HG03066 (cell line): ENCODE data around the gene C1orf52.

Experiments
- ATAC-seq: cut with Tn5 transposase; IDR thresholded peaks from one replicate; pipeline ENCODE4 v1.9.1; 2021; ENCODE audit warnings: low read depth; ENCODE audit not compliant: unreplicated experiment

C1orf52 gene

GRCh38 chr1:85259118-85259911, at the start of gene C1orf52:
Gene C1orf52, minus strand, starts transcription at chr1:85259662. Its CDS starts 29 bp downstream, at chr1:85259633.
- peak; percentile 96 for ATAC-seq

DNA sequence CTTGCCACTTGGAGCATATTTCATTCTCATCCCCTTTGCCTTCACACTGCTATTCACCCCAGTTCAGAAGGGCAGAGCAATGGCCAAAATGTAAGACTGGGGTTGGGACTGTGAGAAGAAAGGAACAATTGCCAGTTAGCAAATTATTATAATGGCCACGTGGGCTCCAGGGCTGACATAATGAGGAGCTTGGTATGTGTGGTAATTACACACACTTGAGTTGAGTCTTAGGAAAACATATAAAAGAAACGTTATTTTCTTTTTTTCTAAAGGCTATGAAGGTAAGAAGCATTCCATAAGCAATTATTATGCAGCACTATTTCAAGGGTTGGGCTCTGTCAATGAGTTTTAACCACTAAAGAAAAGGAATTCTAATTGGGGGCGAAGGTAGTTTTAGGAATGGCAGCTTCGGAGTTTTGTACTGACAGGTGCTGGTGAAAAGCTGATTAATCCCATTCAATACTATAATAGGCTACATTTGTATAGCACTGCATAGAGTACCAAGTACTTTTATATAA, 49.4 kb upstream of the C1orf52 start:
- ATAC-seq: no peak

- ATAC-seq: peak; percentile 92
Observed at GRCh38 chr1:85307987-85308832, 48.7 kb upstream of the C1orf52 start.

DNA sequence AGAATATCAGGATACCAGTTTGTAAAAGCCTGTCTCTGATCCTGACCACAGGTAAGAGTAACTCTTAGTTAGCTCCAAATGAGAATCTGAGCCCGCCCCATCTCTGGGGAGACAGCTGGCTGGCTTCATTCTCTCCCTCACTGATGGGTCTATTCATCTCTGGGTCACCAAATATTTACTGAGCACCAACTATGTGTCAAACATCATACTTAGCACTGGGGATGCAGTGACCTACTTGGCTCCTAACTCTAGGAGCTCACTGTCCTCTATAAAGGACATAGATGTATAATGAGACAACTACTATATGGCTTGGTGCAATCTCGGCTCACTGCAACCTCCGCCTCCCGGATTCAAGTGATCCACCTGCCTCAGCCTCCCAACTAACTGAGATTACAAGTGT, 46.8 kb upstream of the C1orf52 start:
- ATAC-seq: no peak

- no peak for ATAC-seq
Observed at GRCh38 chr1:85303440-85304162, 44.1 kb upstream of the C1orf52 start.

GRCh38 chr1:85300140-85300539, 40.7 kb upstream of the C1orf52 start:
- ATAC-seq: no peak

DNA sequence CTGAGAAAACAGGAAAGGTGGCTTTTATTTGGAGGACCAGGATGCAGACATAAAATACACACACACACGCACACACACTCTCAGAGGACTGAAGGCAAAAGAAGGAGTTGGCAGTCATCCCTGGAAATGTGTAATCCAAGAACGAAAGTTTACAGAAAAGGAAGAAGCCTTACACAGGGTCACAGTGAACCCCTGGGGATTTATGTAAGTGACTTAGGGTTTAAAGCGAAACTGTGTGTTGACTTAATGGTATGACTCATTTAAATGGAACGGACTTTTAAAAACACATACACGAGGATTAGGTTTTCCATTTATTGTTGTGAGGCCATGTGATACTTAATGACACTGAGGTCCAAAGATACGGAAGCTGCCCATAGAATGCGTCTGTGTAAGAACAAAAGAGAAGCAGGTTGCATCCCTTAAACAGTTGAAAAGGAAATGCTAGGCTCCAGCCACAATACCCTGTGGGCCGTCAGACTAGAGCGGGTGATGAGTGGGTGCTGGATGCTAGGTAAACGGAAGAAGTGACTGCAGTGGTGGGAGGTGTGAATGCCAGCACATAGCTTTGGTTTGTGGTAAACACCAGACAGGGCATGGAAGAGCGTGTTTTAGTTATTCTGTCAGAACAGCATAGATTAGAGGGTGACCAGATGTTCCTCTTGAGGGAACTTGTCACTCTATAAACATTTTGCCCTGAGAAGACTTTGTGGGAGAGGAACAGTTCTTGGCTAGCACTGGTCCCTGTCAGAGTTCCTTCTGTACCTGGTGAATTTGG, 38.6 kb upstream of the C1orf52 start:
- peak; percentile 92 for ATAC-seq

GRCh38 chr1:85297538-85297854, 38.0 kb upstream of the C1orf52 start:
- no peak for ATAC-seq

DNA sequence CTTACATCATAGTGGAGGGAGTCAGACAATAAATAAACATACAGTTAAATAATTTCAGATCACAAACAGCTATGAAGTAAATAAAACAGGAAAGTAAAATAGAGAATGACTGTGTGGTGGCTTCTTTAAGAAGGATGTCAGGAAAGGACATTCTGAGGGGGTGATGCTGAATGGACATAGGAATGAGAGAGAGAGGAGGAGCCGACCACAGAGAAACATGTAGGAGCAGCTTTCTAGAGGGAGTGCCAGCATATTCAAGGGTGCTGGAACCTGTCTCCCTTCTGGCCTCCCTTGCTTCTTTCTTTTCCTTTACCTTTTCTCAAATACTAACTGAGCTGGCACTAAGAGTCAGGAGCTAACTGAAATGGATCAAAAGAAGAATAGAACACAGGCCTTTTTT, 37.5 kb upstream of the C1orf52 start:
- ATAC-seq: no peak

- ATAC-seq: no peak
Observed at GRCh38 chr1:85295654-85296053, 36.2 kb upstream of the C1orf52 start.

DNA sequence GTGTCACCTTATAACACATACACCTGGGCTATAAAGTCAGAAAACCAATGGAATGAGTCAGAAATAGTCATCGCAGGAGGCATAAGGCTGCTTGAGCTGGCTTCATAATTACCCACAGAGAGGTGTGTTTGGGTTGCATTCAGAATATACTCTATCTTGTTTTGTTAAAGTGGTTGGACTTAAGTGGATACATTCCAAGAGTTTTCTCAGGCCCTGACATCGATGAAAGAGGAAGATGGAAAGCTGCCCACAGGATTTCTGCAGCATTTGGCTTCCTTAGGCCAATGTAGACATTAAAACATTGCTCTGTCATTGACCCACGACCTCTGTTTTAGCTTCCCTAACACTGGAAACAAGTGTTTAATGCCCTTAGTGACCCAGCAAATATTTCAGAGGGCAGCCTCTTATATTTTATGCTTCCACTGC, 35.6 kb upstream of the C1orf52 start:
- no peak for ATAC-seq

GRCh38 chr1:85290826-85291225, 31.4 kb upstream of the C1orf52 start:
- ATAC-seq: no peak

GRCh38 chr1:85289848-85290335, 30.4 kb upstream of the C1orf52 start:
- ATAC-seq: peak; percentile 62

DNA sequence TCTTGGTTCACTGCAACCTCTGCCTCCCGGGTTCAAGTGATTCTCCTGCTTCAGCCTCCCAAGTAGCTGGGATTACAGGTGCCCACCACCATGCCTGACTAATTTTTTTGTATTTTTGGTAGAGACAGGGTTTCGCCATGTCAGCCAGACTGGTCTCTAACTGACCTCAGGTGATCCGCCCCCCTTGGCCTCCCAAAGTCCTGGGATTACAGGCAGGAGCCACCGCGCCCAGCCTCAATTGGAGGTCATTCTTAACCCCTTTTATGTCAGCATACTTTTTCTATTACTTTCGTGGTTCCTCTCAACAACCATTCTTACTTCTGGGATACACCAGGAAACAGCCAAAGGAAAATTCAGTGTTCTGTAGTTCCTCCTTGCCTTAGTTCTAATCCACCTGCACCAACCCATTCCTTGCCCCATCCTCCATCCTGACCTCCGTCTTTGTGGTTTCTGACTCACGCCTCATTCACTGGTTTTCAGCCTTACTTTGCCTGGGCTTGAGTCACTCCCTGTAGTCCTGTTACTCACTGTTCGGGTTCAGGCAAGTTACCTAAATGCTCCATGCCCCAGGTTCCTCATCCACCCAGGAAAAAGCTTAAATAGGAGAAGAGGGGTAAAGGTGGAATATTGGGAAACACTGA, 29.9 kb upstream of the C1orf52 start:
- peak; percentile 12 for ATAC-seq

DNA sequence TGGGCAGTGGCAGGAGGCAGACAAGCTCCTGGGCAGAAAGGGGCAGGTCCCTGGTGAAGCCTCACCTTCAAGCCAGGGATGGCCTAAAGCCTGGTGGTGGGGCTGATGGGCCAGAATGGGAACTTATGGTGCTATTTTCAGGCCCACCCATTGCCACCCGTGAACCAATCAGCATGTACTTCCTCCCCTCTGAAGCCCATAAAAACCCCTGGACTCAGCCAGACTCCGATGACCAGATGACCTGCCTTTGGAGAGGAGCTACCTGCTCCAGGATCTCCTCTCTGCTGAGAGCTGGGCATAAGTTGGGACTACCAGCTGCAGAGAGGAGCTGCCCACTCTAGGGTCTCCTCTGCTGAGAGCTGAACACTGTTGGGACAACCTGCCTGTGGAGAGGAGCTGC, 24.7 kb upstream of the C1orf52 start:
- ATAC-seq: no peak

GRCh38 chr1:85283475-85284199, 24.2 kb upstream of the C1orf52 start:
- ATAC-seq: no peak

GRCh38 chr1:85282424-85282823, 23.0 kb upstream of the C1orf52 start:
- ATAC-seq: no peak

- ATAC-seq: no peak
Observed at GRCh38 chr1:85280636-85281035, 21.2 kb upstream of the C1orf52 start.
